Colonic mucosa (tissue), 4 donors: ENCODE results near the gene HHAT. TPM values are rescaled to one million over a fixed set of nuclear protein-coding genes. Genes with fewer than 3 reads are reported as not detected.

ENCODE experiments used
- DNase-seq: peaks from one replicate; pipeline ENCODE4 v3.0.0-alpha.2; 2020
- H3K27ac ChIP-seq: fragments of 200-600 bp; one replicate; pipeline ENCODE4 v1.8.0; 2021
- H3K27me3 ChIP-seq: fragments of 200-600 bp; one replicate; pipeline ENCODE4 v1.8.0; 2021
- H3K36me3 ChIP-seq: fragments of 200-600 bp; one replicate; pipeline ENCODE4 v1.8.0; 2021
- H3K4me1 ChIP-seq: fragments of 200-600 bp; one replicate; pipeline ENCODE4 v1.8.0; 2021; ENCODE audit warnings: mild to moderate bottlenecking
- H3K4me3 ChIP-seq: fragments of 200-600 bp; one replicate; pipeline ENCODE4 v1.8.0; 2021
- H3K9ac ChIP-seq, 2 donors: one replicate each; pipeline ENCODE4 v1.7.0; 2013; ENCODE audit warnings: control low read depth in 2 of 2, low read depth in 2 of 2, low read length in 2 of 2
- H3K9me3 ChIP-seq: fragments of 200-600 bp; one replicate; pipeline ENCODE4 v1.8.0; 2021
- intact Hi-C: fragments of 100-400 bp; cut with DNase I; formaldehyde crosslinking; loops from one replicate; pipeline ENCODE4 v1.14.1; 2022
- total RNA-seq, 2 donors: library from RNA; stranded (reverse); fragmentation: NEBNext Ultra II Directional in 1 of 2; extraction: Animal tissue kit (Norgen Biotek cat#: 25700) in 1 of 2; gene quantifications; one replicate each; pipeline ENCODE4 v1.2.1, GENCODE V29; 2021
- TF ChIP-seq, protein P1 (sequence below): fragments of 200-600 bp; IDR thresholded peaks from one replicate; pipeline ENCODE4 v1.8.0; 2022; ENCODE audit warnings: antibody characterized with exemption, mild to moderate bottlenecking
- donor health status: healthy.
- donor health status: DM: no; HTN: no; CAD: no.
- donor health status: DM: no; HTN: no; CAD: no.

The HHAT gene
- total RNA-seq, 2 donors from 2014 or later, result 3.2 to 4.9 TPM

DNA sequence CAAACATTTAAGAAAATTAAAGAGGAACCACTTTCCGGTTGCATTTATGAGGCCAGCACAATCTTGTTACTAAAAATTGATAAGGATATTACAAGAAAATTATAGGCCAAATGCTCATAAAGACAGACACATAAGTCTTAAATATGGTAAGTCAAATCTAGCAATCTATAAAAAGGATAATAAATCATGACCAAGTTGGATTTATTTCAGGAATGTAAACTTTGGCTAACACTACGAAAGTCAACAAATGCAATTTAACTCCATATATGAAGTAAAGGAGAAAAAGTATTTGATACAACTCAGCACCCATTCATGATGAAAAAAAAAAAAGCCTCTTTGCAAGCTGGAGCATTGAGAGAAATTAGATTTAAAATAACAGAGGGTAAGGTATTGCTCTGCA is 6.3 kb downstream of the HHAT start:
- TF ChIP-seq, protein P1, sequence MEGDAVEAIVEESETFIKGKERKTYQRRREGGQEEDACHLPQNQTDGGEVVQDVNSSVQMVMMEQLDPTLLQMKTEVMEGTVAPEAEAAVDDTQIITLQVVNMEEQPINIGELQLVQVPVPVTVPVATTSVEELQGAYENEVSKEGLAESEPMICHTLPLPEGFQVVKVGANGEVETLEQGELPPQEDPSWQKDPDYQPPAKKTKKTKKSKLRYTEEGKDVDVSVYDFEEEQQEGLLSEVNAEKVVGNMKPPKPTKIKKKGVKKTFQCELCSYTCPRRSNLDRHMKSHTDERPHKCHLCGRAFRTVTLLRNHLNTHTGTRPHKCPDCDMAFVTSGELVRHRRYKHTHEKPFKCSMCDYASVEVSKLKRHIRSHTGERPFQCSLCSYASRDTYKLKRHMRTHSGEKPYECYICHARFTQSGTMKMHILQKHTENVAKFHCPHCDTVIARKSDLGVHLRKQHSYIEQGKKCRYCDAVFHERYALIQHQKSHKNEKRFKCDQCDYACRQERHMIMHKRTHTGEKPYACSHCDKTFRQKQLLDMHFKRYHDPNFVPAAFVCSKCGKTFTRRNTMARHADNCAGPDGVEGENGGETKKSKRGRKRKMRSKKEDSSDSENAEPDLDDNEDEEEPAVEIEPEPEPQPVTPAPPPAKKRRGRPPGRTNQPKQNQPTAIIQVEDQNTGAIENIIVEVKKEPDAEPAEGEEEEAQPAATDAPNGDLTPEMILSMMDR, result no peak
- Histone ChIP-seq H3K4me3 (no peak overlapping the region), H3K4me1 (no peaks in the 10 kb centered on the region), H3K36me3 (no peaks in the 10 kb centered on the region), H3K9ac (no peak overlapping the region), H3K27me3 (no peaks in the 10 kb centered on the region), H3K9me3 (no peaks in the 10 kb centered on the region), H3K27ac (no peak overlapping the region)
- intact Hi-C loops, result no loop called here
- no peak for DNase-seq

DNA sequence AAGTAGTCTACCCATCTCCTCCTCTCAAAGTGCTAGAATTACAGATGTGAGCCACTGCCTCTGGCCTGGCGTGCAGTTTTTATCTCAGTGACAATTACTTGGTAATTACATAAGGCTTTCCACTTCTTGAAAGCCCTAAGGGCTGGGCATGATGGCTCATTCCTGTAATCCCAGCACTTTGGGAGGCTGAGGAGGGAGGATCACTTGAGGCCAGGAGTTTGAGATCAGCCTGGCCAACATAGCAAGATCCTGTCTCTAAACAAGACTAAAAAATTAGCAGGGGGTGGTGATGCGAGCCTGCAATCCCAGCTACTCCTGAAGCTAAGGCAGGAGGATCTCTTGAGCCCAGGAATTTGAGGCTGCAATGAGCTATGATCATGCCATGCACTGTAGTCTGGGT is 7.7 kb downstream of the HHAT start:
- Histone ChIP-seq H3K36me3 (no peaks in the 10 kb centered on the region), H3K4me1 (no peaks in the 10 kb centered on the region), H3K9ac (no peak overlapping the region), H3K9me3 (no peaks in the 10 kb centered on the region), H3K4me3 (no peak overlapping the region), H3K27me3 (no peaks in the 10 kb centered on the region), H3K27ac (no peak overlapping the region)
- intact Hi-C loops, result no loop called here
- no peak for DNase-seq
- TF ChIP-seq, protein P1, result no peak

DNA sequence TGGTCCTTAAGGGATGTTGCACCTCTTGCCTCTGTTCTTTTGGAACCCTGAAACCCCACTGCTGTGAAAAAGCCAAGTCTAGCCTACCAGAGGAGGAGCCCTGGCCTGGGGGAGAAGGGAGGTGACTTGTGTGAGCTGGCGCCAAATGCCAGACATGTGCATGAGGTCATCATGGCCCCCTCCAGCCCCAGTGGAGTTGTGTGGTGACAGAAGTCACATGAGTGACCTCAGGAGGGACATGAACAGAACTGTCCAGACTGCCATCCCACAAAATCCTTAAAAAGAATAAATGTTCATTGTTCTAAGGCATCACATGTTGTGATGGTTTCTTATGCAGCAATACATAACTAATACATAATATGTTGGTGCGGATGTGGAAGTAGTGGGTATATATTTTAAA is 10.8 kb downstream of the HHAT start:
- intact Hi-C loops, result no loop called here
- no peak overlapping the region for H3K4me3 ChIP-seq
- no peaks in the 10 kb centered on the region for H3K27me3 ChIP-seq
- H3K4me1 ChIP-seq, result no peaks in the 10 kb centered on the region
- no peaks in the 10 kb centered on the region for H3K36me3 ChIP-seq
- TF ChIP-seq, protein P1, result no peak
- no peaks in the 10 kb centered on the region for H3K9me3 ChIP-seq
- no peak overlapping the region for H3K27ac ChIP-seq
- no peak for DNase-seq
- no peak overlapping the region for H3K9ac ChIP-seq

DNA sequence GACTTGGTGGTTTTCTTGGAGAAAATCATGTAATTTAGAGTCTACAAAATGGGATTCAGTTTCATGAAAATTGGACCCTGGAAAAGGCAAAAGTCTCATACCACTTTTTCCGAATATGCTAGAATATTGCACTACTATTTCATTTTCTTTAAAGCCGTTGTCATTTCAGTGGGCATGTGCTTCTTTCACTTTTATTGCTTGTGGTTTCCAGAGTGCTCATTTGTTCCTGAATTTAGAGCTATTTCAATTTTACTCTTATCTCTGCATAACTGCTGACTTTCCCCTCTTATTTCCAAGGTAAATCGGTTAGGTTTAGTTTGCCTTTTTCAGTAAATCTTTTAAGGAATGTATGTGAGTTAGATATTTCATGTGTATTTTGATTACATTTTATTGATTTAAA is 11.6 kb downstream of the HHAT start:
- H3K4me3 ChIP-seq, result no peak overlapping the region
- no peaks in the 10 kb centered on the region for H3K36me3 ChIP-seq
- intact Hi-C loops, result no loop called here
- H3K9ac ChIP-seq, result no peak overlapping the region
- H3K27me3 ChIP-seq, result no peaks in the 10 kb centered on the region
- H3K4me1 ChIP-seq, result no peaks in the 10 kb centered on the region
- TF ChIP-seq, protein P1, result no peak
- H3K27ac ChIP-seq, result no peak overlapping the region
- H3K9me3 ChIP-seq, result no peaks in the 10 kb centered on the region
- DNase-seq, result no peak

DNA sequence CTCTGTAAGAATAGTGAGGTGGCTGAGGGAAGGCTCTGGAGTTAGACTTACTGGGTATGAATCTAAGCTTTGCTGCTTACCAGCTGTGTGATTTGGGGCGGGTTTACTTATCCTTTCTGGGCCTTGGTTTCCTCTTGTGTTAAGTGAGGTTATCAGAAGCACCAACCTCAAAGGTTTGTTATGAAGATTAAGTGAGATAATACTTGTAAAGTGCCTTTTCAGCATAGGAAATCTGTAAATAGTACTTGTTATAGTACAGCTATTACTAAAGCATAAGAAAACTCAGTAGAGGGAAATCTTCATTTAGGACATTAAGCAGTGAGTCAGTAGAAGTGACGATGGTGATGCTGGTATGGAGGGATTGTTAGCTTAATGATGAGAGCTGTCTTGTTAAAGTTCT is 12.1 kb downstream of the HHAT start:
- TF ChIP-seq, protein P1, result no peak
- intact Hi-C loops, result no loop called here
- H3K9ac ChIP-seq, result no peak overlapping the region
- no peaks in the 10 kb centered on the region for H3K4me1 ChIP-seq
- H3K4me3 ChIP-seq, result no peak overlapping the region
- no peak overlapping the region for H3K27ac ChIP-seq
- no peaks in the 10 kb centered on the region for H3K9me3 ChIP-seq
- H3K36me3 ChIP-seq, result no peaks in the 10 kb centered on the region
- no peaks in the 10 kb centered on the region for H3K27me3 ChIP-seq
- no peak for DNase-seq
